Measurements from ENCODE around the gene PROX1.

The PROX1 gene

GRCh38 chr1:214004014-214004413 is 16.2 kb downstream of the PROX1 start:
- Histone ChIP-seq H3K4me3 (ENCODE audit: low read depth, low read length) (no peak overlapping the region), H2AK5ac (ENCODE audit: low read length) (no peak overlapping the region)

GRCh38 chr1:214004795-214005194 is 17.0 kb downstream of the PROX1 start:
- no peak for DNase-seq
- Histone ChIP-seq H3K4ac (ENCODE audit: low read depth, low read length) (no peak overlapping the region), H3K4me1 (ENCODE audit: control insufficient read depth in 1 of 2, insufficient read depth in 2 of 2, low read length in 2 of 2) (no peaks in the 10 kb centered on the region), H3K9ac (ENCODE audit: low read length) (peak overlapping the region; percentile 5), H3K79me2 (ENCODE audit: control insufficient read depth, insufficient read depth, low read length, poor library complexity) (no peaks in the 10 kb centered on the region), H2BK5ac (ENCODE audit: low read depth, low read length, poor library complexity) (no peak overlapping the region), H3K4me3 (ENCODE audit: low read depth, low read length) (peak overlapping the region; percentile 58), H4K12ac (ENCODE audit: low read depth, low read length) (no peak overlapping the region), H3K9me3 (ENCODE audit: insufficient read depth, low read depth, low read length) (peaks cover 2% of the 10 kb centered on the region), H3K27me3 (ENCODE audit: insufficient read depth, low read length) (no peaks in the 10 kb centered on the region), H4K8ac (ENCODE audit: low read depth, low read length) (no peak overlapping the region), H2AK5ac (ENCODE audit: low read length) (no peak overlapping the region), H3K27ac (ENCODE audit: low read depth, low read length) (no peak overlapping the region), H3K79me1 (ENCODE audit: low read length) (no peaks in the 10 kb centered on the region), H3K36me3 (ENCODE audit: control insufficient read depth in 1 of 2, insufficient read depth in 2 of 2, low read length in 2 of 2) (peaks cover 4% of the 10 kb centered on the region in 2 experiments), H4K91ac (ENCODE audit: low read depth, low read length) (no peak overlapping the region), H2BK12ac (ENCODE audit: low read length) (no peak overlapping the region), H2AFZ (ENCODE audit: insufficient read depth, low read length, poor library complexity) (no peak overlapping the region), H2BK120ac (ENCODE audit: insufficient read depth, low read length, poor library complexity) (no peak overlapping the region), H3K4me2 (ENCODE audit: low read length) (no peak overlapping the region), H3K18ac (ENCODE audit: low read length) (no peak overlapping the region), H3K23ac (ENCODE audit: low read length) (peak overlapping the region; percentile 7), H3K14ac (ENCODE audit: low read length) (no peak overlapping the region)
- WGBS (ENCODE audit: extremely low coverage, insufficient coverage, insufficient read length), result no CpG with 5 or more reads among the region's 4 CpGs

More at GRCh38 chr1:214004014-214004413, 16.2 kb downstream of the PROX1 start:
- no peak overlapping the region for H4K8ac ChIP-seq (ENCODE audit: low read depth, low read length)
- no peaks in the 10 kb centered on the region for H3K4me1 ChIP-seq (ENCODE audit: control insufficient read depth in 1 of 2, insufficient read depth in 2 of 2, low read length in 2 of 2)
- H3K18ac ChIP-seq (ENCODE audit: low read length), result no peak overlapping the region
- no peak overlapping the region for H2AFZ ChIP-seq (ENCODE audit: insufficient read depth, low read length, poor library complexity)
- no peak for DNase-seq
- H3K9ac ChIP-seq (ENCODE audit: low read length), result no peak overlapping the region
- no peak overlapping the region for H3K23ac ChIP-seq (ENCODE audit: low read length)
- H2BK12ac ChIP-seq (ENCODE audit: low read length), result no peak overlapping the region
- no peak overlapping the region for H2BK120ac ChIP-seq (ENCODE audit: insufficient read depth, low read length, poor library complexity)
- no peak overlapping the region for H2BK5ac ChIP-seq (ENCODE audit: low read depth, low read length, poor library complexity)
- no peaks in the 10 kb centered on the region for H3K79me1 ChIP-seq (ENCODE audit: low read length)
- H3K79me2 ChIP-seq (ENCODE audit: control insufficient read depth, insufficient read depth, low read length, poor library complexity), result no peaks in the 10 kb centered on the region
- H3K36me3 ChIP-seq (ENCODE audit: control insufficient read depth in 1 of 2, insufficient read depth in 2 of 2, low read length in 2 of 2), result peaks cover 4% of the 10 kb centered on the region in 2 experiments
- WGBS (ENCODE audit: extremely low coverage, insufficient coverage, insufficient read length), result no CpG with 5 or more reads among the region's 2 CpGs
- no peak overlapping the region for H3K14ac ChIP-seq (ENCODE audit: low read length)
- no peaks in the 10 kb centered on the region for H3K27me3 ChIP-seq (ENCODE audit: insufficient read depth, low read length)
- no peak overlapping the region for H3K27ac ChIP-seq (ENCODE audit: low read depth, low read length)
- H3K4me2 ChIP-seq (ENCODE audit: low read length), result no peak overlapping the region
- no peak overlapping the region for H4K91ac ChIP-seq (ENCODE audit: low read depth, low read length)
- no peak overlapping the region for H3K4ac ChIP-seq (ENCODE audit: low read depth, low read length)
- H3K9me3 ChIP-seq (ENCODE audit: insufficient read depth, low read depth, low read length), result peaks cover 2% of the 10 kb centered on the region
- H4K12ac ChIP-seq (ENCODE audit: low read depth, low read length), result no peak overlapping the region

GRCh38 chr1:214005708-214006107 is 17.9 kb downstream of the PROX1 start:
- H3K79me1 ChIP-seq (ENCODE audit: low read length), result no peaks in the 10 kb centered on the region
- no peaks in the 10 kb centered on the region for H3K79me2 ChIP-seq (ENCODE audit: control insufficient read depth, insufficient read depth, low read length, poor library complexity)
- no peak overlapping the region for H3K14ac ChIP-seq (ENCODE audit: low read length)
- no peak overlapping the region for H2BK120ac ChIP-seq (ENCODE audit: insufficient read depth, low read length, poor library complexity)
- no peaks in the 10 kb centered on the region for H3K4me1 ChIP-seq (ENCODE audit: control insufficient read depth in 1 of 2, insufficient read depth in 2 of 2, low read length in 2 of 2)
- no peak overlapping the region for H2AFZ ChIP-seq (ENCODE audit: insufficient read depth, low read length, poor library complexity)
- H2BK12ac ChIP-seq (ENCODE audit: low read length), result no peak overlapping the region
- H2BK5ac ChIP-seq (ENCODE audit: low read depth, low read length, poor library complexity), result no peak overlapping the region
- H3K27ac ChIP-seq (ENCODE audit: low read depth, low read length), result no peak overlapping the region
- no peak overlapping the region for H3K23ac ChIP-seq (ENCODE audit: low read length)
- no peak overlapping the region for H2AK5ac ChIP-seq (ENCODE audit: low read length)
- no peak overlapping the region for H4K8ac ChIP-seq (ENCODE audit: low read depth, low read length)
- no peak overlapping the region for H3K4me2 ChIP-seq (ENCODE audit: low read length)
- no CpG with 5 or more reads among the region's 3 CpGs for WGBS (ENCODE audit: extremely low coverage, insufficient coverage, insufficient read length)
- no peak overlapping the region for H3K18ac ChIP-seq (ENCODE audit: low read length)
- peaks cover 2% of the 10 kb centered on the region for H3K9me3 ChIP-seq (ENCODE audit: insufficient read depth, low read depth, low read length)
- DNase-seq, result no peak
- H3K4me3 ChIP-seq (ENCODE audit: low read depth, low read length), result no peak overlapping the region
- no peak overlapping the region for H3K4ac ChIP-seq (ENCODE audit: low read depth, low read length)
- no peak overlapping the region for H4K91ac ChIP-seq (ENCODE audit: low read depth, low read length)
- peaks cover 4 to 5% of the 10 kb centered on the region in 2 experiments for H3K36me3 ChIP-seq (ENCODE audit: control insufficient read depth in 1 of 2, insufficient read depth in 2 of 2, low read length in 2 of 2)
- H3K9ac ChIP-seq (ENCODE audit: low read length), result no peak overlapping the region
- no peak overlapping the region for H4K12ac ChIP-seq (ENCODE audit: low read depth, low read length)
- H3K27me3 ChIP-seq (ENCODE audit: insufficient read depth, low read length), result no peaks in the 10 kb centered on the region

- no peak overlapping the region for H3K4me2 ChIP-seq (ENCODE audit: low read length)
- WGBS (ENCODE audit: extremely low coverage, insufficient coverage, insufficient read length), result no CpG with 5 or more reads among the region's 3 CpGs
Measured at GRCh38 chr1:214006845-214007244, 19.1 kb downstream of the PROX1 start.

More at GRCh38 chr1:214006845-214007244, 19.1 kb downstream of the PROX1 start:
- Histone ChIP-seq H3K27me3 (ENCODE audit: insufficient read depth, low read length) (no peaks in the 10 kb centered on the region), H3K27ac (ENCODE audit: low read depth, low read length) (no peak overlapping the region), H3K79me2 (ENCODE audit: control insufficient read depth, insufficient read depth, low read length, poor library complexity) (no peaks in the 10 kb centered on the region), H3K79me1 (ENCODE audit: low read length) (no peaks in the 10 kb centered on the region), H2BK12ac (ENCODE audit: low read length) (no peak overlapping the region), H3K14ac (ENCODE audit: low read length) (no peak overlapping the region), H3K9ac (ENCODE audit: low read length) (no peak overlapping the region), H3K9me3 (ENCODE audit: insufficient read depth, low read depth, low read length) (peaks cover 2% of the 10 kb centered on the region), H4K12ac (ENCODE audit: low read depth, low read length) (no peak overlapping the region), H3K23ac (ENCODE audit: low read length) (no peak overlapping the region), H4K8ac (ENCODE audit: low read depth, low read length) (no peak overlapping the region), H3K4me1 (ENCODE audit: control insufficient read depth in 1 of 2, insufficient read depth in 2 of 2, low read length in 2 of 2) (no peaks in the 10 kb centered on the region), H3K18ac (ENCODE audit: low read length) (no peak overlapping the region), H2AK5ac (ENCODE audit: low read length) (no peak overlapping the region), H2BK120ac (ENCODE audit: insufficient read depth, low read length, poor library complexity) (no peak overlapping the region), H2BK5ac (ENCODE audit: low read depth, low read length, poor library complexity) (no peak overlapping the region), H2AFZ (ENCODE audit: insufficient read depth, low read length, poor library complexity) (no peak overlapping the region), H3K36me3 (ENCODE audit: control insufficient read depth in 1 of 2, insufficient read depth in 2 of 2, low read length in 2 of 2) (peaks cover 4 to 6% of the 10 kb centered on the region in 2 experiments), H3K4ac (ENCODE audit: low read depth, low read length) (no peak overlapping the region), H3K4me3 (ENCODE audit: low read depth, low read length) (no peak overlapping the region), H4K91ac (ENCODE audit: low read depth, low read length) (no peak overlapping the region)
- no peak for DNase-seq

Measured in trophoblast cell (in vitro differentiated cells and primary cell).